KOPT-K1 (cell line): ENCODE measurements around the gene SSC5D.
A peak's percentile ranks its signal among the peaks of the same experiment; 100 is the strongest.

Source experiments
- H3K27ac ChIP-seq: fragments of 200-600 bp; sonication (generic); 2 replicates; pipeline ENCODE4 v1.5.1; 2016; ENCODE audit warnings: antibody characterized with exemption, mild to moderate bottlenecking, low read depth, low read length; ENCODE audit not compliant: poor library complexity, severe bottlenecking
- H3K36me3 ChIP-seq: fragments of 200-600 bp; sonication (generic); 2 replicates; pipeline ENCODE4 v1.5.1; 2017; ENCODE audit warnings: antibody characterized with exemption, mild to moderate bottlenecking, low read length, moderate library complexity; ENCODE audit not compliant: insufficient read depth
- H3K9me3 ChIP-seq: fragments of 200-600 bp; sonication (generic); 2 replicates; pipeline ENCODE4 v1.5.1; 2017; ENCODE audit warnings: antibody characterized with exemption, low read length, mild to moderate bottlenecking; ENCODE audit not compliant: insufficient read depth, poor library complexity, severe bottlenecking

Gene SSC5D

GRCh38 chr19:55476100-55476775 is 12.0 kb upstream of the SSC5D start, which contains the start of gene ZNF628:
Gene ZNF628, plus strand, starts transcription at chr19:55476617. Its CDS starts 3,294 bp downstream, at chr19:55479911.
- Histone ChIP-seq H3K36me3 (no peaks in the 10 kb centered on the region), H3K27ac (peak within 1 kb of the TSS; percentile 82)

GRCh38 chr19:55477905-55478304 is 10.3 kb upstream of the SSC5D start:
- no peaks in the 10 kb centered on the region; the same call in 1 of the 2 replicates for H3K36me3 ChIP-seq
- H3K27ac ChIP-seq, result no peak overlapping the region

More at GRCh38 chr19:55476100-55476775, 12.0 kb upstream of the SSC5D start, which contains the start of gene ZNF628:
- H3K9me3 ChIP-seq, result no peaks in the 10 kb centered on the region

DNA sequence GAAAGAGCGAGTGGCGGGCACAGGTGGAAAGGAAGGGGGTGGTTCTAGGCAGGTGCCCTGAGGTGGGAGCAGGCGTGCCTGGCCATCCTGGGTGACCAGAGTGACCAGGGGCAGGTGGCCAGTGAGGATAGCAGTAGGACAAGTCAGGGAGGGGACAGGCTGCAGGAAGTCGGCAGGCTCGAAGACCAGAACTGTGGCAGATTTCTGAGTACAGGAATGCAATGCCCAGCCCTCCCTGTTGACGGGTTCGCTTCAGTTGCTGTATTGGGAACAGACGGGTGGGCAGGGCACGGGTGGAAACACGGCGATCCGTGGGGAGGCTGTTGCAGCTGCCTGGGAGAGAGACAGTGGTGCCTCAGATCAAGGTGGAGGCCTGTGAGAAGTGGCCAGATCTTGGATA is 9.9 kb upstream of the SSC5D start:
- Histone ChIP-seq H3K36me3 (peaks cover 4% of the 10 kb centered on the region; the same call in 1 of the 2 replicates), H3K27ac (no peak overlapping the region), H3K9me3 (no peaks in the 10 kb centered on the region)

More at GRCh38 chr19:55477905-55478304, 10.3 kb upstream of the SSC5D start:
- no peaks in the 10 kb centered on the region for H3K9me3 ChIP-seq

DNA sequence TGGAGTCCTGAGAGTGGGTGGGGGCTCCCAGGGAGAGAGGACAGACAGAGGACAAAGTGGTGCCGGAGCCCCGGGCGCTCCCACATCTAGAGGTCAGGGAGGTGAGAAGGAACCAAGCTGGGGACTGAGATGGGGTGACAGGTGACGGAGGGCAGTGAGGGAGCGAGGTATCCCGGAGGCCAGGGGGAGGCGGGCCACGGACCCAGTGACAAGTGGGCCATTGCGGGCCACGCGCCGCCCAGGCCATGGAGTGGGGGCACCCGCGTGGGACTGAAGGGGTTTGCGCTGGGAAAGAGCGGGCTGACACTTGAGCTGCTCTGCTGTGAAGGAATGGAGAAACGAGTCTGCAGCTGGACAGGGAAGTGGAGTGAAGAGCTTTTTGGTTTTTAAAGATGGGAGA is 9.2 kb upstream of the SSC5D start:
- H3K27ac ChIP-seq, result no peak overlapping the region
- peaks cover 8% of the 10 kb centered on the region; the same call in 1 of the 2 replicates for H3K36me3 ChIP-seq
- no peaks in the 10 kb centered on the region for H3K9me3 ChIP-seq

GRCh38 chr19:55479451-55480230 is 8.6 kb upstream of the SSC5D start:
- no peaks in the 10 kb centered on the region for H3K9me3 ChIP-seq
- peak overlapping the region; percentile 24 for H3K27ac ChIP-seq

GRCh38 chr19:55481148-55481793 is 7.0 kb upstream of the SSC5D start:
- no peaks in the 10 kb centered on the region for H3K9me3 ChIP-seq

More at GRCh38 chr19:55479451-55480230, 8.6 kb upstream of the SSC5D start:
- peaks cover 8% of the 10 kb centered on the region; the same call in 1 of the 2 replicates for H3K36me3 ChIP-seq

DNA sequence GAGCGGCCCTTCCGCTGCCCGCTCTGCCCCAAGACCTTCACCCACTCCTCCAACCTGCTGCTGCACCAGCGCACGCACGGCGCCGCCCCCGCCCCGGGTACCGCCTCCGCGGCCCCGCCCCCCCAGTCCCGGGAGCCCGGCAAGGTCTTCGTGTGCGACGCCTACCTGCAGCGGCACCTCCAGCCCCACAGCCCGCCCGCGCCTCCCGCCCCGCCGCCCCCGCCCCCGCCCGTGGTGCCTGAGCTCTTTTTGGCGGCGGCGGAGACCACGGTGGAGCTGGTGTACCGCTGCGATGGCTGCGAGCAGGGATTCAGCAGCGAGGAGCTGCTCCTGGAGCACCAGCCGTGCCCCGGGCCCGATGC is 6.5 kb upstream of the SSC5D start:
- Histone ChIP-seq H3K27ac (no peak overlapping the region), H3K36me3 (peaks cover 8% of the 10 kb centered on the region; the same call in 1 of the 2 replicates), H3K9me3 (no peaks in the 10 kb centered on the region)

More at GRCh38 chr19:55481148-55481793, 7.0 kb upstream of the SSC5D start:
- no peak overlapping the region for H3K27ac ChIP-seq
- peaks cover 8% of the 10 kb centered on the region; the same call in 1 of the 2 replicates for H3K36me3 ChIP-seq

DNA sequence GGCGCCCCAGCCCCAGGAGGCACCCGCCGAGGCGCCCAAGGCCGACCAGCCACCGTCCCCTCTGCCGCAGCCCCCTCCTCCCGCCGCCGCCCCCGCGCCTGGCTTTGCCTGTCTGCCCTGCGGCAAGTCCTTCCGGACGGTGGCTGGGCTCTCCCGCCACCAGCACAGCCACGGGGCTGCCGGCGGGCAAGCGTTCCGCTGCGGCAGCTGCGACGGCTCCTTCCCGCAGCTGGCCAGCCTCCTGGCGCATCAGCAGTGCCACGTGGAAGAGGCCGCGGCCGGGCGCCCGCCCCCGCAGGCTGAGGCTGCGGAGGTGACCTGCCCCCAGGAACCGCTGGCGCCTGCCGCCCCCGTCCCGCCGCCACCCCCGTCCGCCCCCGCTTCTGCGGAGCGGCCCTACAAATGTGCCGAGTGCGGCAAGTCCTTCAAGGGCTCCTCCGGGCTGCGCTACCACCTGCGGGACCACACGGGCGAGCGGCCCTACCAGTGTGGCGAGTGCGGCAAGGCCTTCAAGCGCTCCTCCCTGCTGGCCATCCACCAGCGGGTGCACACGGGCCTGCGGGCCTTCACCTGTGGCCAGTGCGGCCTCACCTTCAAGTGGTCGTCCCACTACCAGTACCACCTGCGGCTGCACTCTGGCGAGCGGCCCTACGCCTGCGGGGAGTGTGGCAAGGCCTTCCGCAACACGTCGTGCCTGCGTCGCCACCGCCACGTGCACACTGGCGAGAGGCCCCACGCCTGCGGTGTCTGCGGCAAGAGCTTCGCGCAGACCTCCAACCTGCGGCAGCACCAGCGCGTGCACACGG is 5.9 kb upstream of the SSC5D start:
- Histone ChIP-seq H3K27ac (no peak overlapping the region), H3K9me3 (no peaks in the 10 kb centered on the region), H3K36me3 (peaks cover 8% of the 10 kb centered on the region; the same call in 1 of the 2 replicates)

DNA sequence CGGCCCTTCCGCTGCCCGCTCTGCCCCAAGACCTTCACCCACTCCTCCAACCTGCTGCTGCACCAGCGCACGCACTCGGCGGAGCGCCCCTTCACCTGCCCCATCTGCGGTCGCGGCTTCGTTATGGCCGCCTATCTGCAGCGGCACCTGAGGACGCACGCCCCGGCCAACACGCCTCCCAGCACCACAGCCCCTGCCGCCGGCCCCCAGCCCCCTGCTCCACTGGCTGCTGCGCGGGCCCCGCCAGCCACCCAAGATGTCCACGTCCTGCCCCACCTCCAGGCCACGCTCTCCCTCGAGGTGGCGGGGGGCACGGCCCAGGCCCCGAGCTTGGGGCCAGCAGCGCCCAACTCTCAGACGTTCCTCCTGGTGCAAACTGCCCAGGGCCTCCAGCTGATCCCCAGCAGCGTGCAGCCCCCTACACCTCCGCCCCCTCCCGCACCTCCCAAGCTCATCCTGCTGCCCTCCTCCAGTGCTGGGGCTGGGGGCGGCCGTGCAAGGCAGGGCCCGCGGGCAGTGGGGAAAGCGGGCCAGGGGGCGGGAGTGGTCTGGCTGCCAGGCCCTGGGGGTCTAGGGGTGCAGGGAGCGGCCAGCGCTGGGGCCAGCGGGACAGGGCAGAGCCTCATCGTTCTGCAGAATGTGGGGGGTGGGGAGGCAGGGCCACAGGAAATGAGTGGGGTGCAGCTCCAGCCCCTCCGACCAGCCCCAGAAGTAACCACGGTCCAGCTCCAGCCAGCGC is 5.1 kb upstream of the SSC5D start:
- Histone ChIP-seq H3K36me3 (peaks cover 8% of the 10 kb centered on the region; the same call in 1 of the 2 replicates), H3K9me3 (no peaks in the 10 kb centered on the region), H3K27ac (no peak overlapping the region)

GRCh38 chr19:55483706-55484592 is 4.3 kb upstream of the SSC5D start:
- H3K9me3 ChIP-seq, result no peaks in the 10 kb centered on the region
- peaks cover 8% of the 10 kb centered on the region; the same call in 1 of the 2 replicates for H3K36me3 ChIP-seq
- H3K27ac ChIP-seq, result peak overlapping the region; percentile 71

DNA sequence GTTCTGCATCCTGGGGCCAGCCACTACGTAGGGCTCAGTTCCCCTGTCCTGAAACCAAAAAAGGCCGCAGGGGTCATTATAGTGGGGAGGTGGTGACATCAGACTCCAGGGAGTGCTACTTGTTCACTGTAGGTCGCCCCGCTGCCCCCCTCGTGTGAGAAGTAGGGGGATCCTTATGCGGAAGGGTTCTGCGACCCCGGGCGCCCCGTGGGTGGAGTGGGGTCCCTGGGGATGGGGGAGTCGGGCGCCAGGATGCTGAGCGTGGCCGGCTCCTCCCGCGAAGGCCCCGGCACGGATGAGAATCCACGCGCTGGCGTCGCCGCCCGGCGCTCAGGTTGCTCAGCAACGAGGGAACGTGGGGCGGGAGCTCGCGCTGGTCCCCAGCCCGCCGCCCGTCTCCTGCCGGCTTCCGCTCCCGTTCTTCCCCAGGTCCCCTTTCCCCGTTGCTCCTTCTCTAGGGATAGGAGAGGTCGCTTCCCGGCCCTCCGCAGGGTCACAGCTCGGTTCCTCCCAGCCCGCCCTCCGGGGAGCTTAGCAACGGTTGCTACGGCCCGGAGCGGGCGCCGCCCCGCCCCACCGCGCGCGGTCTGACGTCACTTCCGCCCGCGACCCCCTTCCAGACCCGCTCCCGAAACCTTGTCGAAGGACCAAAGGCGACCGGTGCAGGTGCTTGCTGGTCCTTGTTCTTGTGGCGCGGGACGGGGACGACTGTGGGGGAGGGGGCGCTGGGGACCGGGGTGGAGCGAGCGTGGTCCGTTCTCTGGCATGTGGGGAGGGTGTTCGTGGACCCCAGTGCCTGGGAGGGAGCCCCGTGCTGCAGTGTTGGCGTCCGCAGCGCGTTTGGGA is 3.4 kb upstream of the SSC5D start, which contains the start of gene NAT14:
NAT14 (plus strand) TSS at position 596 of the 846 bp plus-strand sequence. CDS start 521 bp downstream, outside the sequence.
- H3K36me3 ChIP-seq, result peaks cover 8% of the 10 kb centered on the region; the same call in 1 of the 2 replicates
- peak within 1 kb of the TSS; percentile 71 for H3K27ac ChIP-seq
- no peaks in the 10 kb centered on the region for H3K9me3 ChIP-seq

- Histone ChIP-seq H3K36me3 (peaks cover 8% of the 10 kb centered on the region; the same call in 1 of the 2 replicates), H3K9me3 (no peaks in the 10 kb centered on the region), H3K27ac (peak overlapping the region; percentile 71)
Observed at GRCh38 chr19:55485439-55486011, 2.7 kb upstream of the SSC5D start.
